Measurements from ENCODE around the gene CLCNKA.

The CLCNKA gene

GRCh38 chr1:16054598-16055540, 33.0 kb downstream of the CLCNKA start:
- TF ChIP-seq TCF12 (IDR thresholded peaks at IDR 0.05; ENCODE audit: low read depth), result no peak

DNA sequence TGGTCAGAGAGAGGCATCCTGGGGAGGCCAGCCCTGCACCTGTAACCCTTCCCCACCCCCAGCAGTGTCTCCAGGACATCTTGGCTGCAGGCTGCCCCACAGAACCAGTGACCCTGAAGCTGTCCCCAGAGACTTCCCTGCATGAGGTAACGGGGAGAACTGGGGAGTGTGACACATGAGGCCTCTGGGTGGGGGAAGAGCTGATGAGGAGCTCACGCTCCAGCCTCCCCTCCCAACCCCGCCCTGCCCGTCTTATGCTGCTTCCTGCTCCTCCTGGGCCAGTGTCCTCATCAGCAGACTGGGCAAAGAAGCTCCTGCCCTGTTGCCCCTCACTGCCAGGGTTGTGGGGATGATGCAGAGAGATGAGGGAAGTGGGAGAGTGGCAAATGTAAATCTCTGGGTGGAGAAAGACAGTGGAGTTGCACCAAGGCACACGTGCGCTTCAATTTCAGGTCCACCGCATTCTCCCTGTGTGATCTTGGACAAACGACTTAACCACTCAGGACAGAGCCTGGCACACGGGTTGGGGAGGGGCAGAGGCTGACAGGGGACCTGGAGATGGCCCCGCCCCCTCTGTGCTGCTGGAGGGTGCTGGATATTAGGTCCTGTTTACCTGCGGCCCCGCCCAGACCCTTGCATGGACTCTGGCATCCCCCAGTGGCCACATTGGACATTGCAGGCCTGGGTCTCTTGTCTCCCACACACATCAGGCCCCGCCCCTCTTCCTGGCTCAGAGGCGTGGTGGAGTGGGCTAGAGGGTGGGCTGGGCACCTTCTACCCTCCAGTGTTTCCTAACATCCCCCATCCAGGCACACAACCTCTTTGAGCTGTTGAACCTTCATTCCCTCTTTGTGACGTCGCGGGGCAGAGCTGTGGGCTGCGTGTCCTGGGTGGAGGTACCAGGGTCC, 34.0 kb downstream of the CLCNKA start:
- TF ChIP-seq NFIC (IDR thresholded peaks at IDR 0.05) (no peak), CREB1 (IDR thresholded peaks at IDR 0.05; ENCODE audit: low read depth) (no peak), MAX (IDR thresholded peaks at IDR 0.05) (no peak), EGR1 (IDR thresholded peaks at IDR 0.05) (no peak), FOXM1 (IDR thresholded peaks at IDR 0.05; ENCODE audit: borderline replicate concordance, low read depth) (no peak), ZBTB7A (IDR thresholded peaks at IDR 0.05; ENCODE audit: low read depth) (peak; percentile 56; the same call in 1 of the 2 replicates), REST (IDR thresholded peaks at IDR 0.05; ENCODE audit: low read depth) (no peak), TAF1 (IDR thresholded peaks at IDR 0.05; ENCODE audit: low read depth) (no peak), YY1 (IDR thresholded peaks at IDR 0.05; ENCODE audit: low read depth) (no peak), CEBPB (IDR thresholded peaks at IDR 0.05) (no peak), RAD21 (IDR thresholded peaks at IDR 0.05; ENCODE audit: low read depth) (peak; percentile 85), EP300 (IDR thresholded peaks at IDR 0.05; ENCODE audit: borderline replicate concordance) (no peak), TEAD4 (IDR thresholded peaks at IDR 0.05) (no peak)
- TF ChIP-seq, protein P1, sequence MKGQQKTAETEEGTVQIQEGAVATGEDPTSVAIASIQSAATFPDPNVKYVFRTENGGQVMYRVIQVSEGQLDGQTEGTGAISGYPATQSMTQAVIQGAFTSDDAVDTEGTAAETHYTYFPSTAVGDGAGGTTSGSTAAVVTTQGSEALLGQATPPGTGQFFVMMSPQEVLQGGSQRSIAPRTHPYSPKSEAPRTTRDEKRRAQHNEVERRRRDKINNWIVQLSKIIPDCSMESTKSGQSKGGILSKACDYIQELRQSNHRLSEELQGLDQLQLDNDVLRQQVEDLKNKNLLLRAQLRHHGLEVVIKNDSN (IDR thresholded peaks at IDR 0.05), result no peak

- TF ChIP-seq ZBTB7A (IDR thresholded peaks at IDR 0.05; ENCODE audit: low read depth), result no peak
- no peak for TF ChIP-seq NFIC (IDR thresholded peaks at IDR 0.05)
- TF ChIP-seq MAX (IDR thresholded peaks at IDR 0.05), result no peak
- TF ChIP-seq EP300 (IDR thresholded peaks at IDR 0.05; ENCODE audit: borderline replicate concordance), result no peak
- TF ChIP-seq EGR1 (IDR thresholded peaks at IDR 0.05), result no peak
- TF ChIP-seq TCF12 (IDR thresholded peaks at IDR 0.05; ENCODE audit: low read depth), result no peak
- no peak for TF ChIP-seq RAD21 (IDR thresholded peaks at IDR 0.05; ENCODE audit: low read depth)
- no peak for TF ChIP-seq YY1 (IDR thresholded peaks at IDR 0.05; ENCODE audit: low read depth)
- no peak for TF ChIP-seq TAF1 (IDR thresholded peaks at IDR 0.05; ENCODE audit: low read depth)
- no peak for TF ChIP-seq TEAD4 (IDR thresholded peaks at IDR 0.05)
- no peak for TF ChIP-seq FOXM1 (IDR thresholded peaks at IDR 0.05; ENCODE audit: borderline replicate concordance, low read depth)
- no peak for TF ChIP-seq CREB1 (IDR thresholded peaks at IDR 0.05; ENCODE audit: low read depth)
- TF ChIP-seq CEBPB (IDR thresholded peaks at IDR 0.05), result no peak
- TF ChIP-seq, protein P1 (IDR thresholded peaks at IDR 0.05), result no peak
- no peak for TF ChIP-seq REST (IDR thresholded peaks at IDR 0.05; ENCODE audit: low read depth)
Measured at GRCh38 chr1:16061266-16061665, 39.4 kb downstream of the CLCNKA start.

- TF ChIP-seq NFIC (IDR thresholded peaks at IDR 0.05), result no peak
- no peak for TF ChIP-seq TCF12 (IDR thresholded peaks at IDR 0.05; ENCODE audit: low read depth)
- no peak for TF ChIP-seq REST (IDR thresholded peaks at IDR 0.05; ENCODE audit: low read depth)
- no peak for TF ChIP-seq FOXM1 (IDR thresholded peaks at IDR 0.05; ENCODE audit: borderline replicate concordance, low read depth)
- no peak for TF ChIP-seq TEAD4 (IDR thresholded peaks at IDR 0.05)
- no peak for TF ChIP-seq TAF1 (IDR thresholded peaks at IDR 0.05; ENCODE audit: low read depth)
- no peak for TF ChIP-seq CEBPB (IDR thresholded peaks at IDR 0.05)
- TF ChIP-seq CREB1 (IDR thresholded peaks at IDR 0.05; ENCODE audit: low read depth), result no peak
- TF ChIP-seq, protein P1 (IDR thresholded peaks at IDR 0.05), result no peak
- TF ChIP-seq MAX (IDR thresholded peaks at IDR 0.05), result no peak
- TF ChIP-seq YY1 (IDR thresholded peaks at IDR 0.05; ENCODE audit: low read depth), result no peak
- TF ChIP-seq ZBTB7A (IDR thresholded peaks at IDR 0.05; ENCODE audit: low read depth), result no peak
- no peak for TF ChIP-seq EP300 (IDR thresholded peaks at IDR 0.05; ENCODE audit: borderline replicate concordance)
- TF ChIP-seq EGR1 (IDR thresholded peaks at IDR 0.05), result no peak
- no peak for TF ChIP-seq RAD21 (IDR thresholded peaks at IDR 0.05; ENCODE audit: low read depth)
Measured at GRCh38 chr1:16063226-16063829, 41.5 kb downstream of the CLCNKA start.
